GM12878 (cell line): Measurements from ENCODE around the gene DNMT3B. TPM values are rescaled to one million over a fixed set of nuclear protein-coding genes. Genes with fewer than 3 reads are reported as not detected.

Experiments used
- ATAC-seq: fragments of 200-7000 bp; cut with Tn5 transposase; 3 replicates; pipeline ENCODE4 v1.9.1; 2020; ENCODE audit warnings: mild to moderate bottlenecking, moderate library complexity
- BruUV-seq: library from RNA; stranded (reverse); fragments of 400-500 nt; replicated peaks from 2 replicates; lab custom pipeline; 2021; lab: Mats Ljungman, UMichigan
- CTCF ChIA-PET: fragments of 300-600 bp; sonication (Branson Sonifier 250); formaldehyde crosslinking; extraction: SDS; loops from one replicate; lab custom pipeline; 2021; ENCODE audit warnings: inconsistent platforms; lab: Yijun Ruan, JAX
- POLR2A ChIA-PET: fragments of 350-600 bp; formaldehyde crosslinking; extraction: SDS; loops from one replicate; lab custom pipeline; 2021; ENCODE audit warnings: inconsistent platforms; lab: Charles Lee
- RAD21 ChIA-PET: fragments of 300-600 bp; sonication (Branson Sonifier 250); formaldehyde crosslinking; loops from one replicate; lab custom pipeline; 2023; ENCODE audit warnings: antibody characterized with exemption; ENCODE audit not compliant: unreplicated experiment; lab: Charles Lee
- SMC1A ChIA-PET: fragments of 300-600 bp; sonication (Branson Sonifier 250); formaldehyde crosslinking; loops from one replicate; lab custom pipeline; 2023; ENCODE audit not compliant: unreplicated experiment, uncharacterized antibody; lab: Charles Lee
- DNase-seq: peaks from one replicate; pipeline ENCODE4 v3.0.0-alpha.2; 2011; ENCODE audit warnings: low read depth, low spot score
- FAIRE-seq: peaks from 3 replicates; lab custom pipeline; 2011; peaks lifted over from hg19 to GRCh38; lab: Jason Lieb, UNC
- H2AFZ ChIP-seq: 2 replicates; pipeline ENCODE4 v1.6.0; 2011; ENCODE audit warnings: low read depth, low read length, control low read depth; ENCODE audit not compliant: control insufficient read depth
- H3K27ac ChIP-seq: 2 replicates; pipeline ENCODE4 v1.5.1; 2011; ENCODE audit warnings: control low read depth; ENCODE audit not compliant: control insufficient read depth, insufficient read depth
- H3K27me3 ChIP-seq, 2 experiments: replicated peaks in 1 of 2; 2 replicates each; pipeline versions ENCODE4 v1.6.0 to v1.6.1; 2011; ENCODE audit warnings: low read length in 1 of 2; ENCODE audit not compliant: control insufficient read depth in 2 of 2, insufficient read depth in 2 of 2
- H3K36me3 ChIP-seq, 2 experiments: 2 replicates each; pipeline ENCODE4 v1.5.1; 2011; ENCODE audit warnings: low read length in 1 of 2; ENCODE audit not compliant: control insufficient read depth in 2 of 2, insufficient read depth in 2 of 2
- H3K4me1 ChIP-seq: 2 replicates; pipeline ENCODE4 v1.6.1; 2011; ENCODE audit warnings: mild to moderate bottlenecking, low read length, moderate library complexity, mixed read lengths; ENCODE audit not compliant: control insufficient read depth, insufficient read depth
- H3K4me2 ChIP-seq: 2 replicates; pipeline ENCODE4 v1.6.0; 2011; ENCODE audit warnings: control low read depth; ENCODE audit not compliant: control insufficient read depth, insufficient read depth
- H3K4me3 ChIP-seq: fragments of 200-600 bp; sonication (generic); 2 replicates; pipeline ENCODE4 v1.5.1; 2016
- H3K79me2 ChIP-seq: 2 replicates; pipeline ENCODE4 v1.6.0; 2011; ENCODE audit warnings: low read length; ENCODE audit not compliant: control insufficient read depth, insufficient read depth
- H3K9ac ChIP-seq: 2 replicates; pipeline ENCODE4 v1.8.0; 2011; ENCODE audit warnings: low read length, control low read depth, mixed read lengths; ENCODE audit not compliant: control insufficient read depth, insufficient read depth
- H3K9me3 ChIP-seq: replicated peaks from 3 replicates; pipeline ENCODE4 v1.5.1; 2011; ENCODE audit warnings: mild to moderate bottlenecking, low read length; ENCODE audit not compliant: control insufficient read depth, insufficient read depth
- H4K20me1 ChIP-seq: 2 replicates; pipeline ENCODE4 v1.6.0; 2011; ENCODE audit not compliant: control insufficient read depth, insufficient read depth
- LARP7 ChIP-seq: fragments of 450-650 bp; IDR thresholded peaks from 2 replicates; pipeline ENCODE4 v1.6.1; 2017; ENCODE audit warnings: mild to moderate bottlenecking
- WGBS: methylation state at CpG from one replicate; pipeline ENCODE4 v1.1.6; 2016; ENCODE audit warnings: low lambda C conversion rate; ENCODE audit not compliant: insufficient replicate concordance, insufficient coverage; ENCODE audit errors: missing lambda C conversion rate; 5-methylcytosine and 5-hydroxymethylcytosine counted together
- in situ Hi-C: fragments of 300-500 bp; cut with MboI; formaldehyde crosslinking; loops from 9 replicates; pipeline ENCODE4 v1.14.3; 2018; ENCODE audit warnings: mixed read lengths
- intact Hi-C: fragments of 100-400 bp; cut with micrococcal nuclease; formaldehyde crosslinking; loops from one replicate; pipeline ENCODE4 v1.14.2; 2022; ENCODE audit not compliant: unreplicated experiment
- polyA plus RNA-seq, 11 experiments: library from polyadenylated mRNA; depleted of rRNA in 4 of 11; unstranded in 6 of 11; stranded (reverse) in 5 of 11; fragments of >200 nt; fragmentation: Nextera tagmentation in 4 of 11; fragmentation: Illumina TruSeq in 1 of 11; extraction: Ambion mirVana in 4 of 11; extraction: Trizol in 1 of 11; gene quantifications; 1 replicate in 1 of 11; 2 replicates in 10 of 11; pipeline versions ENCODE4 v1.2.1 to v1.2.3, GENCODE V29; 2011 to 2016; ENCODE audit warnings: inconsistent platforms in 2 of 11, missing spikeins in 2 of 11, low read depth in 1 of 11
- total RNA-seq, 4 experiments: library from RNA; depleted of rRNA in 3 of 4; stranded (reverse); fragments of >200 nt in 3 of 4; fragmentation: Illumina TruSeq in 1 of 4; extraction: Trizol in 1 of 4; gene quantifications; 2 replicates each; pipeline versions ENCODE4 v1.2.1 to v1.2.3, GENCODE V29; 2013 to 2021
- TF ChIP-seq, protein P1 (sequence below): fragments of 450-650 bp; conservative IDR thresholded peaks from 2 replicates; pipeline ENCODE4 v1.6.1; 2017; ENCODE audit warnings: mild to moderate bottlenecking, moderate library complexity

DNMT3B gene
- total and polyA plus RNA-seq, 10 of the 15 experiments (the other 5 are each of a cell fraction or from before 2014, with no cell fraction given): 0.23 to 1.9 (median 1.1) TPM

DNA sequence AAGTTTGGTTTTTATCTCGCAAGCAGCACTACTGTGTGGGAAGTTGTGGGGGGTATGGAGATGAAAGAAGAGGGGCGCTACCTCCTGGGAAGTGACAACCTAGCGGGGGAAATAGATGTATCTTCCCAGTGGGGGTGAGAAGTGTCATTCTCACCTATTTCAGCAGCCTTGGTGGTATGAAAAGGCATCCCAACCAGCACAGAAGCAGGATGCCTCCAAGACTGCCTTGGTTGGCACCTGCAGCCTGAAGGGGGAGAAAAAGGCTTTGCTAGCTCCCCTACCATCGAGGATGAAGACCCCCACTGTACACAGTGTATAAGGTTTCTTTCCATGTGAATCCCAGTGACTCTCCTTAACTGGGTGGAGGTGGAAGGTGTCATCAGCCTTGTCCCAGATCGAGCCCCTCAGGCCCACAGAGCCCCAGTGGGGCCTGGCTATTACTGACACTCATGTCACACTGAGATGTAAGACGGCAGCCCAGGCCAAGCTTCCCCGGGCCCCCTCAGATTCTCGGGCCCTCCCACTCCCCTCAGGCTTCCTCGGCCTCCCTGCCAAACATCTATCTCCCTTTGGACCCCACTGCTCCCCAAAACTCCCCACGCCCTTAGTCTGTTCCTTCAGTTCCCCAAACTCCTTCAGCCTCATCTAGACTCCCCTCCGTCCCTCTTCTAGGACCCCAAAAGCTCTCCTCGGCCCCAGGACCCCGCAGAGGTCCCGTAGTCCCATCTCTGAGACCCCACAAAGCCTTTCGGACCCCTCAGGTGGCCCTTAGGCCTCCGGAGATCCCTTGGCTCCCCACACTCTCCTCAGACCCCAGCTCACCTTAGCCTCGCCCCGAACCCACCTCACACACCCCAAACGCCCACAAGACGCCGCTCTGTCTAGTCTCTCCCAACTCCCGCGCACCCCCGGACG is 19.6 kb upstream of the DNMT3B start:
- ChIA-PET RAD21 (interaction anchor here (1.6 to 1.8 kb wide), 2 partner anchors 34 to 36 kb away, joined by 5 to 7 read pairs; no protein-coding TSS in a partner anchor), SMC1A (interaction anchor here (1.0 to 1.9 kb wide), 4 partner anchors 11 to 84 kb away, joined by 3 to 6 read pairs (median 4); partner anchors contain the start of gene C20orf203), CTCF (interaction anchor here (0.6 to 2.8 kb wide), 4 partner anchors 31 to 69 kb away, joined by 3 to 9 read pairs (median 6); partner anchors contain the start of gene C20orf203), POLR2A (interaction anchor here (1.3 kb wide), 1 partner anchor 78 kb away, joined by 3 read pairs; no protein-coding TSS in a partner anchor)
- Histone ChIP-seq H2AFZ (peak overlapping the region; percentile 88), H4K20me1 (no peaks in the 10 kb centered on the region), H3K27me3 (no peaks in the 10 kb centered on the region), H3K36me3 (no peaks in the 10 kb centered on the region), H3K79me2 (peaks cover 7% of the 10 kb centered on the region), H3K9me3 (no peaks in the 10 kb centered on the region), H3K27ac (peak overlapping the region; percentile 61), H3K4me3 (peak overlapping the region; percentile 91), H3K4me1 (peaks cover 17% of the 10 kb centered on the region), H3K9ac (peak overlapping the region; percentile 86), H3K4me2 (peak overlapping the region; percentile 98)
- DNase-seq: no peak
- 8% methylated on average over 17 of the region's 25 CpGs for WGBS
- in situ Hi-C loops: no loop called here
- FAIRE-seq: peak; percentile 7
- no peak for TF ChIP-seq LARP7
- TF ChIP-seq, protein P1, sequence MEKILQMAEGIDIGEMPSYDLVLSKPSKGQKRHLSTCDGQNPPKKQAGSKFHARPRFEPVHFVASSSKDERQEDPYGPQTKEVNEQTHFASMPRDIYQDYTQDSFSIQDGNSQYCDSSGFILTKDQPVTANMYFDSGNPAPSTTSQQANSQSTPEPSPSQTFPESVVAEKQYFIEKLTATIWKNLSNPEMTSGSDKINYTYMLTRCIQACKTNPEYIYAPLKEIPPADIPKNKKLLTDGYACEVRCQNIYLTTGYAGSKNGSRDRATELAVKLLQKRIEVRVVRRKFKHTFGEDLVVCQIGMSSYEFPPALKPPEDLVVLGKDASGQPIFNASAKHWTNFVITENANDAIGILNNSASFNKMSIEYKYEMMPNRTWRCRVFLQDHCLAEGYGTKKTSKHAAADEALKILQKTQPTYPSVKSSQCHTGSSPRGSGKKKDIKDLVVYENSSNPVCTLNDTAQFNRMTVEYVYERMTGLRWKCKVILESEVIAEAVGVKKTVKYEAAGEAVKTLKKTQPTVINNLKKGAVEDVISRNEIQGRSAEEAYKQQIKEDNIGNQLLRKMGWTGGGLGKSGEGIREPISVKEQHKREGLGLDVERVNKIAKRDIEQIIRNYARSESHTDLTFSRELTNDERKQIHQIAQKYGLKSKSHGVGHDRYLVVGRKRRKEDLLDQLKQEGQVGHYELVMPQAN: no peak
- TSS peak; percentile 73 for BruUV-seq
- ATAC-seq: peak; percentile 57
- intact Hi-C loops: no loop called here
